Activated CD4-positive, alpha-beta T cell treated with anti-CD3 and anti-CD28 coated beads, Interleukin-2, amount 50 U/mL, for 16 hours (primary cell): ENCODE measurements around the gene TEX13A.

Source experiments
- DNase-seq: peaks from one replicate; pipeline ENCODE4 v3.0.0-alpha.2; 2020

Gene TEX13A

GRCh38 chrX:105173071-105173470 is 47.4 kb downstream of the TEX13A start:
- no peak for DNase-seq
